Measurements from ENCODE around the gene GZMB.
"Not testable (repeated sequence)": the region's sequence is repeated elsewhere in the genome, so short reads cannot be mapped to it uniquely, and the experiment has no call there.

Gene GZMB

DNA sequence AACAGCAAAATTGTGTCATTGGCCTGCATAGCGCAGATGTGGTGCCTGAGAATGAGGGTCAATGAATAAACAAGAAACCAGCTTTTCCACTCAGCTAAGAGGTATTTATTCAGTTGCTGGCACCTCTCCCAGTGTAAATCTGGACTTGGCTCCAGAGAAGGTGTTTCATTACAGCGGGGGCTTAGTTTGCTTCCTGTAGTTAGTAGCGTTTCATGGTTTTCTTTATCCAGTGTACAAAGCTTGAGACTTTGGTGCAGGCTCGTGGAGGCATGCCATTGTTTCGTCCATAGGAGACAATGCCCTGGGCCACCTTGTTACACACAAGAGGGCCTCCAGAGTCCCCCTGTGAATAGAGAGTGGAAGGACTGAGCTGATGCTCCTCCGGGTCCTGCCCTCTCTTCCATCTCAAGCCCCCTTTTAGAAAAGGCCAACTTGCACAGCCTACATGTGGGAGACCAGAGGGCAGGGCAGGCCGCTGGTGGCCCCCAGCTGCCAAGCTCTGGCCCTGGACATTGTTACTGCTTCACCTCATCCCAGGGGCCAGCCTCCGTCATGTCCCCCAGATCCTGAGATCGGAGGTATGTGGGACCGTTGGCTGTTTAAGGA, 3.0 kb downstream of the GZMB start:
- no peak for DNase-seq

DNA sequence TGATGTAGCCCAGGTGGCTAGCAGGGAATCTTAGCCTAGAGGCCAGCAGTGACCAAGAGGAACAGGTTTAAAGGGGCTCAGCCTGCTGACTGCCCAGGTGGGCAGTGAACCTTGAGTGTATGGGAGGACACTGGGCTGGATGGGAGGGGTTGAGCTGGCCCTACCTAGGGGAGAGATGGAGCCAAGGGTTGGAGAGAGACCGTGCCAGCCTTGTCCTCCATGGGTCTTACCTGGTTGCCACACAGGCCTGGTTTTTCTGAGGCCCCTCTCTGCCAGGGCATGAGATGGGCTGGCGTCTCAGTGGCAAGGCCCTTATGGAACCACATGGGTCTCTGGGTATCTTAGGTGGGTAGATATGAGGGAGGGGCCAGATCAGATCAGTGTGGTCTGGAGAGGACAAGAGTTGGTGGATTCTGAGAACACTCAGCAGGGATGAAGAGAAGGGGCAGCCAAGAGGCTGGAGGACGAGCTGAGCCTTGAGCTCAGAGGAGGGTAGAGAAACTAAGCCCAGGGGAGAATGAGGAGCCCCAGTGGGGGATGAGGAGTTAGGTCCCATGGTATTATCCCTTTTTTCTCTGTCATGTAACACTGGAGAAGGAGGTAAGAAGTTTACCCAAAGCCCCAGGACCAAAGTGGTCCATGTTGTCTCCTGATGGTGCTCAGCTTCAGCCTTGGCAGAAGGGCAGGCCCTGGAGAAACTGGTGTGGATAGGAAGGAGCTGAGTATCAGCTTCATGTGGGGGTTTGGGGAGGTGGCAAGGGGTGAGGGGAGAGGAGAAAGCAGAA, 3.7 kb downstream of the GZMB start:
- no peak for DNase-seq

DNA sequence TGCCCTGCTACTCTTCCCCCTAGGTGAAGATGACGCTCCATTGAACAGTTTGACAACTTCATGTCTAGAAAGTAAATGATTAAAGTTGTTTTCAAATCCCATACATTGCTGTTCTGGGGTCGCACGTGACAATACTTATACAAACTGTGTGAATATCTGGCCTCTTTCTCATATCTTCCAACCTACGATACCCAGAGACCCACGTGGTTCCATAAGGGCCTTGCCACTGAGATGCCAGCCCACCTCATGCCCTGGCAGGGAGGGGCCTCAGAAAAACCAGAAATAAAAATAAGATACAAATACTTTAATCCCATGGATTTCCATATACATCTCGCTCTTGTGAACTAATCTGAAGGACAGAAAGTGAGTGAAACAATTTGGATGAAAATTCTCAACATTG, 4.5 kb downstream of the GZMB start:
- DNase-seq: no peak

DNA sequence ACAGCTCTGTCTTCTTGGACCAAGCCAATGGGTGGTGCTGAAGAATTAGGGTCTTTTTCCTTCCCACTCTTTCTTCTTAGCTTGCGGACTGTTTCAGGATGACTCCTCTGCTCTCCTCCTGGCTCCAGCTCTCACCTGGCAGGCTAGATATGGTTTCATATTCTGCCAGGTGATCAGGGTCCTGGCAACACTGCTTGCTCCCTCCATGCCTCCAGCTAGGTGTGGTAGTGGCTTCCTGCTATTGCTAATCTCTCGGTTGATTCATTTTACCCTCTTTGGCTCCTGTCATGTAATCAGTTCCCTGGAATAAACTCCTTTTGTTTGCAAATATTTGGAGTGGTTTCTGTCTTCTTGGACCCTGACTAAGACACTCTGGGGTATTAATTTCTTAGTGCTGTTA, 20.2 kb downstream of the GZMB start:
- DNase-seq: no peak

DNA sequence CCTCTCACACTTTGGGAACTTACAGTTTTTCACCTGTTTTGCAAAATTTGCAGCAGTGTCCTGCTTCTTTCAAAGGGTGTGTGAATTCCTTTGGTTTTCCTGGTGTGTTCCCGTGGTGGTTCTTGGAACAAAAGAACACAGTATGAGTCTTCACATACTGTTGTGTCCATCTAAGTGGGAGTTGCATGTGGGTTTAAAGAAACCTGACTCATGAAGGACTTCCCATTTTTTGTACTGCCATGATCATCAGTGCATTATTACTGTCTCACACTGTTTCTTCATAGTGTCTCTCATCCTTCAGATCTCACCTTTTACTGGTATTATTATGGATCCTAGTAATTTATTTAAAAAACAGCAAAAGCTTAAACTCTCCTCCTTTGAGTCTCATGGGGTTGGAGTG, 20.7 kb downstream of the GZMB start:
- no peak for DNase-seq

- no peak for DNase-seq
Measured at GRCh38 chr14:24612196-24612595, 21.8 kb downstream of the GZMB start.

- DNase-seq: no peak
Measured at GRCh38 chr14:24609655-24610344, 24.2 kb downstream of the GZMB start, which contains the start of gene GZMH. Gene GZMH, minus strand, starts transcription at chr14:24609685. Its CDS starts 72 bp downstream, at chr14:24609613.

DNA sequence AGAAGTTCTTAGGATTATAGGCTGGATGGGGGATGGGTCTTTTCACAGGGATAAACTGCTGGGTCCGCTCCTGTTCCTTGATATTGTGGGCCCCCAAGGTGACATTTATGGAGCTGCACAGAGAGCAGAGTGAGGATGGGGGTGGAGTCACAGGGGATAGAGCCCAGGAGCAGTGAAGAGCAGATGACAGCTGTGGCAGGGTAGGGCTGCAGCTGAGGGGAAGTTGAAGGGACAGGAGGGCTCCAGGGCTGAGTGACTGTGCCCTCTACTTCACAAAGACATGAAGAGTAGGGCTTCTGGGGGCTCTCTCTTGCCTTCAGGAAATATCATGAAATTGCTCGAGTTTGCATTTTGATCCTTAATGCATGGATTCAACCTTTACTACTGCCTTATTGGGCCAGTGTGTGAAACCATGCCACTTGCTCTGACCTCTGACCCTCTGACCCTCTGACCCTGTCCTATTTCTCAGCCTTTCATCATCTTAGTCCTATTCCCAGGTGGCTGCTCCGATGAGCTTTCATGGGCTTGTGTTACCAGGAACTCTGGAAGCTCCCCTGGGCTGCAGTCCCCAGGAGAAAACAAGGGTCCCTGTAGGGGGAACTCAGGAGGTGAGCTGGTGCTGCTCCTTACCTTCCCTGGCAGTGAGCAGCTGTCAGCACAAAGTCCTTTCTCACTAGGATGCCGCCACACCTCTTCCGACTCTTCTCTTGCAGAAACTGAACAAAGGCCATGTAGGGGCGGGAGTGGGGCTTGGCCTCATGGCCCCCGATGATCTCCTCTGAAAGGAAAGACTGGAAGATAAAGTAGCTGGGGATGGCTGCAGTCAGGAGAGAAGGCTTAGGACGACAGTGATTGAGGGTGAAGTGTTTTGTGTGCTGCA, 26.1 kb downstream of the GZMB start:
- DNase-seq: no peak

DNA sequence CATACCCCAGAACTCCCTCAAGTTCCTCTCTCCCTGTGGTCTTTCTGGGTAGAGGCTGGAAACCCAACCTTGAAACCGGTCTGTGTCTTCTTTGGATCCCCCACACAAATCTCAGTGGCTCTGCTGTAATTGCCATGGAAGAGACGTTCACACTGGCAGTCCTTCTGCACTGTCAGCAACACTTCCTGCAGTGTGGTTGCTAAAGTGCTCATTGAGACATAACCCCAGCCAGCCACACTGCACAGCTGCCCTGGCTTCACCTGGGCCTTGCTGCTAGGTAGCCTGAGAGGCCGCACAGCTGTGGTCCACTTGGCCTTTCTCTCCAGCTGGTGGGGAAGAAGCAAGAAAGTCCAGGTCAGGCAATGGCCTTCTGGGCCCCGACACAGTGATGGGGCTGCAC, 26.9 kb downstream of the GZMB start:
- DNase-seq: no peak

DNA sequence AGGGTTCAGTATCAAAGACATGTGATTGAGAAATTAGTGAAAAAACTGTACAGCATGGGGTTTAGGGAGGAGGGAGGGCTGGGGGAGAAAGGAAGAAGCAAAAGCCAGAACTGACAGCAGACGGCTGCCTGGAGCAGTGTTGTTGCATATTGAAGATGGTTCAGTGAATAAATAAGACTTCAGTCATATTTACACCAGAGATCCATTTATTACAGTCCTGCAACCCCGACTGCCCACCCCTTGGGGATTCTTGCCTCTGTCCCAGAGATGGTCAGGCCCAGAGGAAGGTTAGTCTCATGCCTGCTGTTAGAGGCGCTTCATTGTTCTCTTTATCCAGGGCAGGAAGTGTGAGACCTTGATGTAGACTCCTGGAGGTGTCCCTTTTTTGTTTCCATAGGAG, 27.7 kb downstream of the GZMB start:
- DNase-seq: no peak

DNA sequence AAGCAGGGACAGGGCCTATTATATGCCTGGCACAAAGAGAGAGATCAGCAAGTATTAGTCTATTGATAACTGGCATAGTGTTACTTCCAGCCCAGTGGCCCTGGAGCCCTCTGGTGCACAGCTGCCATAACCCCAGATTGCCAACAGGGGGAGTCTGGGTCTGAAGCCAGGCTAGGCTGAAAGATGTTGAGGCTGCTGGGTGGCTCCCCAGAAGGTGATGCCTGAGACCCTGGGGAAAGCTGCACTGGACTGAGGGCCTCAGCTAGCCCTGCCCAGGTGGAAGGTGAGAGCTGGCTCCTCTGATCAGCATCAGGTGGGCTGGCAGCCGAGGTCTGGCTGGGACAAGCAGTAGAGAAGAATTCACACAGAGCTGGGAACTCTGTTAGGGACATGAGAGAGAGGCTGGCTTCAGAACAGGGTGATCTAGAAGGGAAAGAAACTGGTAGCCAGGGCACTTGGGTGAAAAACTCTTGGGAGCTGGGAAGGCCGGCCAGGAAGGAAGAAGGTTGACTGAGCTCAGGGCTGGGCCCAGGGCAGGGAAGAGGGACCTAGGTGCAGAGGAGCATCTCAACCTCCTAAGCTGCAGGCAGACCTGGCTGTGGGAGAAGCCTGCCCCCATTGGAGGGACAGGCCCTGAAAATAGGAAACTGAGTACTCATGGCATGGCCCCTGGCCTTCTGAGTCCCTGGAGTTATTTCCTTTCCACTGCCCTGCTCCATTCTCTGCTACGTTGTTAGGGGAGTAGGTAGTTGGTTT, 28.4 kb downstream of the GZMB start:
- DNase-seq: no peak

DNA sequence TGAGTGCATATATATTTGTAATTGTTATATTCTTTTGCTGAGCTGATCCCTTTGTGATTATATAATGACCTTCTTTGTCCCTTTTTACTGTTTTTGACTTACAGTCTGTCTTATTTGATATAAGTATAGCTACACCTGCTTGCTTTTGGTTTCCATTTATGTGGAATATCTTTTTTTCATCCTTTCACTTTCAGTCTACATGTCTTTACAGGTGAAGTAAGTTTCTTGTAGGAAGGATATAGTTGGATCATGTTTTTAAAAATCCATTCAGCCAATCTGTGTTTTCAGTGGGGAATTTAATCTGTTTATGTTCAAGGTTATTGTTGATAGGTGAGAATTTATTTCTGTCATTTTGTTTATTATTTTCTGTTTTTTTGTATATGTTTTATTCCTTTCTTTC, 36.6 kb downstream of the GZMB start:
- DNase-seq: no peak

DNA sequence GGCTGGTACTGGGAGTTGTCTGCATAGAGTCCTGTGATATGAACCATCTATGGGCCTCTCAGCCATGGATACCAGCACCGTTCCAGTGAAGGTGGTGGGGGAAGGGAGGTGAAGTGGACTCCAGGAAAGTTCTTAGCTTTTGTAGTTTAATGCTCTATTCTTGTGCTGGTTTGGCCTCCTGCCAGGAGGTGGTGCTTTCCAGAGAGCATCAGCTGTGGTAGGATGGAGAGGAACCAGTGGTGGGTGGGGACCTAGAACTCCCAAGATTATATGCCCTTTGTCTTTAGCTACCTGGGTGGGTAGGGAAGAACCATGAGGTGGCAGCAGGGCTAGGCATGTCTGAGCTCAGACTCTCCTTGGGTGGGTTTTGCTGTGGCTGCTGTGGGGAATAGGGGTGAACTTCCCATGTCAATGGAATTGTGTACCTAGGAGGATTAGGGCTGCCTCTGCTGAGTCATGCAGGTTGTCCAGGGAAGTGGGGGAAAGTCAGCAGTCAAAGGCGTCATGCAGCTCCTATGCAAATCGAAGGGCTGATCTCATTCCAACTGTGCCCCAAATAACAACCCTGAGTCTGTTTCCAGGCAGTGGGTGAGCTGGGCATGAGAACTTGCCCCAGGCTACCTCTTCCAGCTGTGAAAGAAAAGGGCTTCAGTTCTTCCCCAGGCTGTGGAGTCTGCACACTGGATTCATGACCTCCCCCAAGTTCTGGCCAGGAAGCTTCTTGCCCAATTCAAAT, 38.7 kb downstream of the GZMB start:
- no peak for DNase-seq

DNA sequence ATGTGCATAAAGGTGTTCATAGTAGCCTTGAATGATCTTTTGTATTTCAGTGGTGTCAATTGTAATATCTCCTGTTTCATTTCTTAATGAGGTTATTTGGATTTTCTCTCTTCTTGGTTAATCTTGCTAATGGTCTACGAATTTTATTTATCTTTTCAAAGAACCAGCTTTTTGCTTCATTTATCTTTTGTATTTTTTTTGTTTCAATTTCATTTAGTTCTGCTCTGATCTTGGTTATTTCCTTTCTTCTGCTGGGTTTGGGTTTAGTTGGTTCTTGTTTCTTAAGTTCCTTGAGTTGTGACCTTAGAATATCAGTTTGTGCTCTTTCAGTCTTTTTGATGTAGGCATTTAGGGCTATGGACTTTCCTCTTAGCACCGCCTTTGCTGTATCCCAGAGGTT, 43.0 kb downstream of the GZMB start:
- not testable (repeated sequence) for DNase-seq

DNA sequence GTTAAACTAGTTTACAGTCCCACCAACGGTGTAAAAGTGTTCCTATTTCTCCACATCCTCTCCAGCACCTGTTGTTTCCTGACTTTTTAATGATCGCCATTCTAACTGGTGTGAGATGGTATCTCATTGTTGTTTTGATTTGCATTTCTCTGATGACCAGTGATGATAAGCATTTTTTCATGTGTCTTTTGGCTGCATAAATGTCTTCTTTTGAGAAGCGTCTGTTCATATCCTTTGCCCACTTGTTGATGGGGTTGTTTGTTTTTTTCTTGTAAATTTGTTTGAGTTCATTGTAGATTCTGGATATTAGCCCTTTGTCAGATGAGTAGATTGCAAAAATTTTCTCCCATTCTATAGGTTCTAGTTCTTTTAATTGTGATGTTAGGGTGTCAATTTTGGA, 49.6 kb downstream of the GZMB start:
- not testable (repeated sequence) for DNase-seq
